Measurements from ENCODE around the gene BCL7C.

Gene BCL7C

DNA sequence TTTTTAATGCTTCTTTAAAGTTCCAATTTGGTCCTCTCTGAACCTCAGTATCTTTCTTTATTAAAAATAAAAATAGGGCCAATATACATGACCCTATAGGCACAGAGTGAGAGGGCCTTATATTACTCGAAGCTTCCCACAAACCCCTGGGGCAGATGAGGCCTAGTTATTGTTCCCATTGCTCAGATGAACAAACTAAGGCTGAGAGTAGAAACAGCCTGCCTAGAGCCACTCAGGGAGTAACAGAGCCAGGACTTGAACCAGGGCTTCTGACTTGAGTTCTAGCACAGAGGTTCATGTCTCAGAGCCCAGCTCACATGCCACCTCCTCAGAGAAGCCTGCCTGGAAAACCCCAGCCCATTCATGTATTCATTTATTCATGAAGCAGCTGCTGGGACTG lies 7.7 kb downstream of the BCL7C start:
- H3K9me3 ChIP-seq (ENCODE audit: control insufficient read depth, insufficient read depth, low read length): no peaks in the 10 kb centered on the region
- no peak for TF ChIP-seq EZH2phosphoT487 (IDR thresholded peaks at IDR 0.05; ENCODE audit: borderline replicate concordance, low read length)
- TF ChIP-seq, protein P1, sequence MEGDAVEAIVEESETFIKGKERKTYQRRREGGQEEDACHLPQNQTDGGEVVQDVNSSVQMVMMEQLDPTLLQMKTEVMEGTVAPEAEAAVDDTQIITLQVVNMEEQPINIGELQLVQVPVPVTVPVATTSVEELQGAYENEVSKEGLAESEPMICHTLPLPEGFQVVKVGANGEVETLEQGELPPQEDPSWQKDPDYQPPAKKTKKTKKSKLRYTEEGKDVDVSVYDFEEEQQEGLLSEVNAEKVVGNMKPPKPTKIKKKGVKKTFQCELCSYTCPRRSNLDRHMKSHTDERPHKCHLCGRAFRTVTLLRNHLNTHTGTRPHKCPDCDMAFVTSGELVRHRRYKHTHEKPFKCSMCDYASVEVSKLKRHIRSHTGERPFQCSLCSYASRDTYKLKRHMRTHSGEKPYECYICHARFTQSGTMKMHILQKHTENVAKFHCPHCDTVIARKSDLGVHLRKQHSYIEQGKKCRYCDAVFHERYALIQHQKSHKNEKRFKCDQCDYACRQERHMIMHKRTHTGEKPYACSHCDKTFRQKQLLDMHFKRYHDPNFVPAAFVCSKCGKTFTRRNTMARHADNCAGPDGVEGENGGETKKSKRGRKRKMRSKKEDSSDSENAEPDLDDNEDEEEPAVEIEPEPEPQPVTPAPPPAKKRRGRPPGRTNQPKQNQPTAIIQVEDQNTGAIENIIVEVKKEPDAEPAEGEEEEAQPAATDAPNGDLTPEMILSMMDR (IDR thresholded peaks at IDR 0.05; ENCODE audit: low read depth, low read length, poor library complexity, severe bottlenecking): no peak
- peaks cover 7% of the 10 kb centered on the region for H3K4me1 ChIP-seq (ENCODE audit: control insufficient read depth, low read length)
- no peak overlapping the region for H3K27ac ChIP-seq (ENCODE audit: low read depth, low read length)
- H3K9me2 ChIP-seq (replicated peaks; ENCODE audit: control insufficient read depth, low read length): no peaks in the 10 kb centered on the region
- H3K27me3 ChIP-seq (ENCODE audit: control insufficient read depth, low read length): no peaks in the 10 kb centered on the region
- no peak overlapping the region for H3K4me2 ChIP-seq (ENCODE audit: low read length)
- H3K36me3 ChIP-seq (ENCODE audit: control insufficient read depth, low read length): peaks cover 20% of the 10 kb centered on the region
- no peaks in the 10 kb centered on the region for H3F3A ChIP-seq (ENCODE audit: control insufficient read depth, insufficient read depth)
- H4K20me1 ChIP-seq (ENCODE audit: control insufficient read depth, insufficient read depth, low read depth, low read length): no peaks in the 10 kb centered on the region
- no peaks in the 10 kb centered on the region for H3K79me2 ChIP-seq (ENCODE audit: control insufficient read depth, low read length)
- no peak overlapping the region for H3K4me3 ChIP-seq (ENCODE audit: low read length)

DNA sequence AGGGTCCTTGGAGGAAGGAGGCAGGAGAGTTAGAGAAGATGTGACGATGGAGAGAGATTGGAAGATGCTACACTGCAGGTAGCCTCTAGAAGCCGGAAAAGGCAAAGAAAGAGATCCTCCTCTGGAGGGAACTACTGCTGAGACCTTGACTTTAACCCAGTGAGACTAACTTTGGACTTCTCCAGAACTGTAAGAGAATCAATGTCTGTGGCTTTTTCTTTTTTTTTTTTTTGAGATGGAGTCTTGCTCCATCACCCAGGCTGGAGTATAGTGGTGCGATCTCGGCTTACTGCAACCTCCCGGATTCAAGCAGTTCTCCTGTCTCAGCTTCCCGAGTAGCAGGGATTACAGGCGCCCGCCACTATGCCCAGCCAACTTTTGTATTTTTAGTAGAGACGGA lies 8.7 kb downstream of the BCL7C start:
- H3K4me1 ChIP-seq (ENCODE audit: control insufficient read depth, low read length): peaks cover 7% of the 10 kb centered on the region

DNA sequence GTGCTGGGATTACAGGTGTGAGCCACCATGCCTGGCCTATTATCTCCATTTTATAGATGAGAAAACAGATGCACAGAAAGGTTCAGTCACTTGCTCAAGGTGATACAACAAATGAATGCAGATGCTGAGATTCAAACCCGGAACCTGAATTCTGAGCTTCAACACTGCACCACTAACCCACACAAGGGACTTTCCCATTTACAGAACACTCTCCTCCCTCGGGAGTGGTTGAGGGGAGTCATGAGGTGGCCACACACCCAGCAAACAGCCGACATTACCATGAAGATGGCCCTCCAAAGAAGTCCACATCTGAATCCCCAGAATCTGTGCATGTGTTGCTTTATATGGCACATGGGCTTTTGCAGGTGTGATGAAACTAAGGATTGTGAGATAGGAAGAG lies 9.1 kb downstream of the BCL7C start:
- TF ChIP-seq, protein P1 (IDR thresholded peaks at IDR 0.05; ENCODE audit: low read depth, low read length, poor library complexity, severe bottlenecking): no peak
- no peak overlapping the region for H3K4me3 ChIP-seq (ENCODE audit: low read length)
- H3F3A ChIP-seq (ENCODE audit: control insufficient read depth, insufficient read depth): no peaks in the 10 kb centered on the region

More for the DNA sequence above, 8.7 kb downstream of the BCL7C start:
- Histone ChIP-seq H3F3A (ENCODE audit: control insufficient read depth, insufficient read depth) (no peaks in the 10 kb centered on the region), H3K4me3 (ENCODE audit: low read length) (no peak overlapping the region), H3K27ac (ENCODE audit: low read depth, low read length) (no peak overlapping the region), H3K79me2 (ENCODE audit: control insufficient read depth, low read length) (no peaks in the 10 kb centered on the region), H3K4me2 (ENCODE audit: low read length) (no peak overlapping the region), H3K9me3 (ENCODE audit: control insufficient read depth, insufficient read depth, low read length) (no peaks in the 10 kb centered on the region), H3K27me3 (ENCODE audit: control insufficient read depth, low read length) (no peaks in the 10 kb centered on the region), H3K9me2 (replicated peaks; ENCODE audit: control insufficient read depth, low read length) (no peaks in the 10 kb centered on the region), H4K20me1 (ENCODE audit: control insufficient read depth, insufficient read depth, low read depth, low read length) (no peaks in the 10 kb centered on the region), H3K36me3 (ENCODE audit: control insufficient read depth, low read length) (peaks cover 20% of the 10 kb centered on the region)
- TF ChIP-seq, protein P1 (IDR thresholded peaks at IDR 0.05; ENCODE audit: low read depth, low read length, poor library complexity, severe bottlenecking): no peak
- no peak for TF ChIP-seq EZH2phosphoT487 (IDR thresholded peaks at IDR 0.05; ENCODE audit: borderline replicate concordance, low read length)

More for the DNA sequence above, 9.1 kb downstream of the BCL7C start:
- no peaks in the 10 kb centered on the region for H3K27me3 ChIP-seq (ENCODE audit: control insufficient read depth, low read length)
- no peaks in the 10 kb centered on the region for H3K9me2 ChIP-seq (replicated peaks; ENCODE audit: control insufficient read depth, low read length)
- peaks cover 7% of the 10 kb centered on the region for H3K4me1 ChIP-seq (ENCODE audit: control insufficient read depth, low read length)
- H3K4me2 ChIP-seq (ENCODE audit: low read length): no peak overlapping the region
- H4K20me1 ChIP-seq (ENCODE audit: control insufficient read depth, insufficient read depth, low read depth, low read length): no peaks in the 10 kb centered on the region
- no peak overlapping the region for H3K27ac ChIP-seq (ENCODE audit: low read depth, low read length)
- no peaks in the 10 kb centered on the region for H3K79me2 ChIP-seq (ENCODE audit: control insufficient read depth, low read length)
- no peaks in the 10 kb centered on the region for H3K9me3 ChIP-seq (ENCODE audit: control insufficient read depth, insufficient read depth, low read length)
- peaks cover 20% of the 10 kb centered on the region for H3K36me3 ChIP-seq (ENCODE audit: control insufficient read depth, low read length)
